ENCODE data around the gene CMTM7.

DNA sequence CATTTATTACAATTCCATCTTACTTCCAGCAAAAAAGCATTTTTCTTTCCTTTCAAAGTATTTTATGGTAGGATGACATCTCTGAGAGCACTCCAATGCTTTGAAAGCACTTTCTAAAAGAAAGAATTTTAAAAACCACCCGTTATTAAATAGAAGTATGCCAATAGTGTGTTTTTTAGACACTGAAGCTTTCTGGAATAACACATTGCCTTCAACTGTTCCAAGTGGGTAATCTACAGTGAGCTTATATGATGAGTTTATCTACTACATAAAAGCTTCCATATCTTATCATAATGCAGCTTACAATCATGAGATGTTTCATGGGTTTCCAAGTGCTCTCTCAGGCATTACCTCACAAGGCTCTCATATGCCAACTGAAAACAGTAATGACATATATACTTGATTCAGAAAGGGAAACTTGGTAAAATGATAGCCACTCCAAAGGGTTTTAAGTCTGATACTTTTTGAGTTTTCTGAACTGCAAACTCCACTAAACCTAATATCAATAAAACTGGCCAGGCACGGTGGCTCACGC, 96.9 kb downstream of the CMTM7 start:
- TF ChIP-seq POLR2A (IDR thresholded peaks at IDR 0.05; ENCODE audit: low read depth, low read length): no peak
- TF ChIP-seq POLR2AphosphoS5 (IDR thresholded peaks at IDR 0.05; ENCODE audit: low read depth, low read length): no peak
- TF ChIP-seq TAF1 (IDR thresholded peaks at IDR 0.05; ENCODE audit: borderline replicate concordance, low read depth, low read length): no peak

Data from GM12892 (cell line).